NCI-H524 treated with DMSO at 0.1 percent for 48 hours (cell line): ENCODE measurements around the gene CEMIP2.
"Not testable (repeated sequence)": the region's sequence is repeated elsewhere in the genome, so short reads cannot be mapped to it uniquely, and the experiment has no call there.

ENCODE experiments used
- DNase-seq: peaks from one replicate; lab custom pipeline; 2025; lab: John Stamatoyannopoulos, UW

The CEMIP2 gene

GRCh38 chr9:71710201-71710600, 58.1 kb downstream of the CEMIP2 start:
- no peak for DNase-seq

GRCh38 chr9:71709384-71709783, 58.9 kb downstream of the CEMIP2 start:
- no peak for DNase-seq

GRCh38 chr9:71706176-71706575, 62.1 kb downstream of the CEMIP2 start:
- DNase-seq = no peak

- no peak for DNase-seq
These were observed 63.5 kb downstream of the CEMIP2 start for GRCh38 chr9:71704796-71705195.

GRCh38 chr9:71703172-71703872, 65.0 kb downstream of the CEMIP2 start:
- no peak for DNase-seq

- no peak for DNase-seq
These were observed 70.4 kb downstream of the CEMIP2 start for GRCh38 chr9:71697882-71698281.

GRCh38 chr9:71694332-71694731, 74.0 kb downstream of the CEMIP2 start:
- no peak for DNase-seq

- DNase-seq = no peak
These were observed 74.7 kb downstream of the CEMIP2 start for GRCh38 chr9:71693607-71694006.

GRCh38 chr9:71692337-71692736, 76.0 kb downstream of the CEMIP2 start:
- DNase-seq = no peak

- DNase-seq = not testable (repeated sequence)
These were observed 76.7 kb downstream of the CEMIP2 start for GRCh38 chr9:71691576-71691975.

GRCh38 chr9:71690689-71691435, 77.5 kb downstream of the CEMIP2 start:
- DNase-seq = no peak

GRCh38 chr9:71690063-71690688, 78.1 kb downstream of the CEMIP2 start:
- no peak for DNase-seq

- no peak for DNase-seq
These were observed 80.6 kb downstream of the CEMIP2 start for GRCh38 chr9:71687676-71688075.

GRCh38 chr9:71685988-71686387, 82.3 kb downstream of the CEMIP2 start:
- no peak for DNase-seq

GRCh38 chr9:71685394-71685793, 82.9 kb downstream of the CEMIP2 start:
- DNase-seq = no peak

GRCh38 chr9:71684566-71684965, 83.7 kb downstream of the CEMIP2 start:
- DNase-seq = no peak

GRCh38 chr9:71683598-71684235, 84.6 kb downstream of the CEMIP2 start:
- no peak for DNase-seq

- no peak for DNase-seq
These were observed 86.5 kb downstream of the CEMIP2 start for GRCh38 chr9:71681708-71682272.

- no peak for DNase-seq
These were observed 87.1 kb downstream of the CEMIP2 start for GRCh38 chr9:71681104-71681707.

GRCh38 chr9:71680189-71680980, 87.9 kb downstream of the CEMIP2 start:
- no peak for DNase-seq

- DNase-seq = no peak
These were observed 89.3 kb downstream of the CEMIP2 start for GRCh38 chr9:71678999-71679398.
